ENCODE measurements around the gene ACSF2. TPM values are rescaled to one million over a fixed set of nuclear protein-coding genes. Genes with fewer than 3 reads are reported as not detected.

ACSF2 gene, protein sequence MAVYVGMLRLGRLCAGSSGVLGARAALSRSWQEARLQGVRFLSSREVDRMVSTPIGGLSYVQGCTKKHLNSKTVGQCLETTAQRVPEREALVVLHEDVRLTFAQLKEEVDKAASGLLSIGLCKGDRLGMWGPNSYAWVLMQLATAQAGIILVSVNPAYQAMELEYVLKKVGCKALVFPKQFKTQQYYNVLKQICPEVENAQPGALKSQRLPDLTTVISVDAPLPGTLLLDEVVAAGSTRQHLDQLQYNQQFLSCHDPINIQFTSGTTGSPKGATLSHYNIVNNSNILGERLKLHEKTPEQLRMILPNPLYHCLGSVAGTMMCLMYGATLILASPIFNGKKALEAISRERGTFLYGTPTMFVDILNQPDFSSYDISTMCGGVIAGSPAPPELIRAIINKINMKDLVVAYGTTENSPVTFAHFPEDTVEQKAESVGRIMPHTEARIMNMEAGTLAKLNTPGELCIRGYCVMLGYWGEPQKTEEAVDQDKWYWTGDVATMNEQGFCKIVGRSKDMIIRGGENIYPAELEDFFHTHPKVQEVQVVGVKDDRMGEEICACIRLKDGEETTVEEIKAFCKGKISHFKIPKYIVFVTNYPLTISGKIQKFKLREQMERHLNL
- 63.5 and 67.7 TPM in 2 replicates for total RNA-seq (2014; rRNA removed; shearing (Covaris generic); ENCODE audit: low replicate concordance)

- peak; percentile 90 for DNase-seq
- peak within 1 kb of the TSS; percentile 83 for H3K9ac ChIP-seq (ENCODE audit: low read length)
These were observed at the start of gene ACSF2 for GRCh38 chr17:50425682-50426471. TSS of gene ACSF2 (plus strand) at chr17:50426218. CDS start at chr17:50426262, 44 bp downstream.

DNA sequence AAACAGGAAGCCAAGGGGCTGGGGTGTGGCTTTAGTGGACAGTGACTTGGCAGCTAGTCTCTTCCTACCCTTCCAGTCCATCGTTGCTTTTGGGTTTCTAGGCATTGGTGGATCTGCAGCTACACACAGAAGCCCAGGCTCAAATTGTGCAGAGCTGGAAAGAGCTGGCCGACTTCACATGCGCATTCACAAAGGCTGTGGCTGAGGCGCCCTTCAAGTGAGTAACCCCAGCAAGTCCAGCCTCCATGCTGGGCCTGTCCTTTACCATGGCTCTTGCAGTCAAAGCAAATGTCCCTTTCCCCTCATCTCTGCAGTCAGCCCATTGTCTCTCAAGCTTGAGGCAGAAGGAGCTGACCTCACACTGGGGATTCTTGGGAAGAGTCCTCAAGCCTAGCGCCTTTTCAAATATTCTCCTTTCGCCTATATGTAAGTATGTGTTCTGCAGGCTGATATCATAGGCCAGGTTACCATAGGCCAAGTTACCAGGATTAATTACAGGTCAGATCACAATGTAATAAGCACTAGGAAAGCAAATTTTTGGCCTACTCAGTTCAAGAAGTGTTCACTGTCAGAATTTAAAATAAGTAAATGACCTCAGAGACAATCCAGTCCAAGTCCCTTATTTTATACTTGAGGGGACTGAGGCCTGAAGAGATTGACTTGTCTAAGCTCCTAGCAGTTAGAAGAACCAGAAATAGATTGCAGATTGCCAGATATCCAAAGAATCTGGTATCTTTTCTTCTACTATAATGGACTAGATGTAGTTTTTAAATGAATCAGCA is 46.5 kb upstream of the ACSF2 start:
- DNase-seq = no peak
- H3K9me2 ChIP-seq (replicated peaks; ENCODE audit: insufficient read depth, low read length) = no peaks in the 10 kb centered on the region
- no peak overlapping the region for H3K4me3 ChIP-seq (ENCODE audit: low read length)
- peaks cover 39% of the 10 kb centered on the region; the same call in 1 of the 2 replicates for H3K36me3 ChIP-seq (ENCODE audit: insufficient read depth, low read length)
- no peaks in the 10 kb centered on the region for H4K20me1 ChIP-seq (ENCODE audit: insufficient read depth, low read depth, low read length)
- no peaks in the 10 kb centered on the region for H3K27me3 ChIP-seq (ENCODE audit: low read length)
- no peak overlapping the region for H3K4me2 ChIP-seq (ENCODE audit: low read depth, low read length, poor library complexity, severe bottlenecking)
- H3K9ac ChIP-seq (ENCODE audit: low read length) = no peak overlapping the region
- no peaks in the 10 kb centered on the region for H3K9me3 ChIP-seq (ENCODE audit: low read length)
- no peak overlapping the region for H3K27ac ChIP-seq (ENCODE audit: low read length)
- no peaks in the 10 kb centered on the region for H3K79me2 ChIP-seq (ENCODE audit: low read length)
- no peaks in the 10 kb centered on the region for H3K4me1 ChIP-seq (ENCODE audit: low read length)
- H2AFZ ChIP-seq (ENCODE audit: low read length) = no peak overlapping the region

More at GRCh38 chr17:50425682-50426471, at the start of gene ACSF2:
- H3K9me2 ChIP-seq (replicated peaks; ENCODE audit: insufficient read depth, low read length) = no peaks in the 10 kb centered on the region
- H3K4me1 ChIP-seq (ENCODE audit: low read length) = peaks cover 56% of the 10 kb centered on the region
- H3K4me2 ChIP-seq (ENCODE audit: low read depth, low read length, poor library complexity, severe bottlenecking) = peak within 1 kb of the TSS; percentile 75
- H3K79me2 ChIP-seq (ENCODE audit: low read length) = peaks cover 31% of the 10 kb centered on the region
- H3K4me3 ChIP-seq (ENCODE audit: low read length) = peak within 1 kb of the TSS; percentile 86
- no peaks in the 10 kb centered on the region for H3K9me3 ChIP-seq (ENCODE audit: low read length)
- H3K36me3 ChIP-seq (ENCODE audit: insufficient read depth, low read length) = no peaks in the 10 kb centered on the region
- no peaks in the 10 kb centered on the region for H4K20me1 ChIP-seq (ENCODE audit: insufficient read depth, low read depth, low read length)
- H3K27ac ChIP-seq (ENCODE audit: low read length) = peak within 1 kb of the TSS; percentile 66
- no peaks in the 10 kb centered on the region for H3K27me3 ChIP-seq (ENCODE audit: low read length)
- H2AFZ ChIP-seq (ENCODE audit: low read length) = peak within 1 kb of the TSS; percentile 79; the same call in 1 of the 2 replicates

DNA sequence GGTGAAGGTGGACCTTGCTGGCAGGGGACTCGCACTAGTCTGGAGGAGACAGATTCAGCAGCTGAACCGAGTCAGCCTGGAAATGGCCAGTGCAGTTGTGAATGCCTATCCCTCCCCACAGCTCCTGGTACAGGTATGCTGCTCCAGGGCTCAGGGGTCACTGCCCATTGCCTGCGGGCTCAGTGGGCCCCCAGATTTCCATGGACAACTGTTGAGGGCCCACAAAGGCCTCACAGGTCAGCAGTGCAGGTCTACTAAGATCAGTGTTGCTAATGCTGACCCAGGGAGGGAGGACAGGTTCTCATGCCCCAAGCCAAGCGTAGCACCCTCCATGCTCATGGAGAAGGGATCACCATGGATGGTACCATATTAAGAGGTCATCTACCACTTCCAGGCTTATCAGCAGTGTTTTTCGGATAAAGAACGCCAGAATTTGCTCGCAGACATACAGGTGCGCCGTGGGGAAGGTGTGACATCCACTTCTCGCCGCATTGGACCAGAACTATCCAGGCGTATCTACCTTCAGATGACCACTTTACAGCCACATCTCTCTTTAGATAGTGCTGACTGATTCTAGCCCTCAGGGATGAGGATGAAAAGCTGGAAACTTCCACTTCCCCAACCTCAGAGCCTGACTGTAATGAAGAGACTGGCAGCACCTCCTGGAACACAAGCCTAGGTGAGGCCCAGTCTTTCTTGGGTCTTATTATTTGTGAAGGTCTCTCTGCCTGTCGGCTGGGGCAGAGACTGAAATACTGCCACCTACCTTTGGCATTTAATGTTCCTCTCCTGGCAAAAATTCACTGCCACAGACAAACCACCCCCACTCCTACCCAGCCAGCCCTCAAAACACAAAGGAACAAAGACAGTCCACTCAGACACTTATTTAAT is 45.4 kb upstream of the ACSF2 start:
- DNase-seq = no peak
- H2AFZ ChIP-seq (ENCODE audit: low read length) = no peak overlapping the region
- no peaks in the 10 kb centered on the region for H3K79me2 ChIP-seq (ENCODE audit: low read length)
- H3K4me1 ChIP-seq (ENCODE audit: low read length) = no peaks in the 10 kb centered on the region
- no peaks in the 10 kb centered on the region for H4K20me1 ChIP-seq (ENCODE audit: insufficient read depth, low read depth, low read length)
- H3K36me3 ChIP-seq (ENCODE audit: insufficient read depth, low read length) = peaks cover 39% of the 10 kb centered on the region; the same call in 1 of the 2 replicates
- H3K4me2 ChIP-seq (ENCODE audit: low read depth, low read length, poor library complexity, severe bottlenecking) = no peak overlapping the region
- H3K9me3 ChIP-seq (ENCODE audit: low read length) = no peaks in the 10 kb centered on the region
- H3K4me3 ChIP-seq (ENCODE audit: low read length) = no peak overlapping the region
- H3K9ac ChIP-seq (ENCODE audit: low read length) = no peak overlapping the region
- H3K9me2 ChIP-seq (replicated peaks; ENCODE audit: insufficient read depth, low read length) = no peaks in the 10 kb centered on the region
- no peaks in the 10 kb centered on the region for H3K27me3 ChIP-seq (ENCODE audit: low read length)
- H3K27ac ChIP-seq (ENCODE audit: low read length) = no peak overlapping the region

DNA sequence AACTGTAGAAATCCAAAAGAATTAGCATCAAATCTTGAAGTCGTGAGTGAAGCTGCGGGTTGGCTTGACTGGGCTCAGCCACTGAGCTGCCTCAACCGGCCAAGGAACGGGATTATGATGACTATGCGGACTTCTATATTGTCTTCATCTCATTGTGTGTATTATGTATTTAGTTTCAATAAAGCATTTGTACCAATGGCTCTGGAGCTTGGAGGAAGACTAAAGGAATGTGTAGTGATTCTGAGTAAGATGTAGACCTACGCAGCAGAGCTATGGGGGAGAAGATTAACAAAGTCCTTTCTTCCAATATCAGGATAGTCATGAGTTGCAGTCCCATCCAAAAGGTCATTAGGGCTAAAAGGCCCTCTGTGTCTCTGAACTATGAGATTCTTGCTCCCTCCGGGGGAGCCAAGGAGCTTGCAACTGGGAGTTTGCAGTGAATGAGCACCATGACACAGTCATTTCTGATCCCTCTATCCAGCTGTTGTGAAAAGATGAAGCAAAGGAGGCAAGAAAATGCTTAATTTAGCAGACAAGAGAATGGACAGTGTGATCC is 44.7 kb upstream of the ACSF2 start:
- no peak overlapping the region for H3K9ac ChIP-seq (ENCODE audit: low read length)
- H3K4me3 ChIP-seq (ENCODE audit: low read length) = no peak overlapping the region
- H3K4me2 ChIP-seq (ENCODE audit: low read depth, low read length, poor library complexity, severe bottlenecking) = no peak overlapping the region
- no peaks in the 10 kb centered on the region for H4K20me1 ChIP-seq (ENCODE audit: insufficient read depth, low read depth, low read length)
- H3K27ac ChIP-seq (ENCODE audit: low read length) = no peak overlapping the region
- no peak overlapping the region for H2AFZ ChIP-seq (ENCODE audit: low read length)
- no peaks in the 10 kb centered on the region for H3K4me1 ChIP-seq (ENCODE audit: low read length)
- H3K27me3 ChIP-seq (ENCODE audit: low read length) = no peaks in the 10 kb centered on the region
- no peak for DNase-seq
- H3K9me3 ChIP-seq (ENCODE audit: low read length) = no peaks in the 10 kb centered on the region
- no peaks in the 10 kb centered on the region for H3K9me2 ChIP-seq (replicated peaks; ENCODE audit: insufficient read depth, low read length)
- H3K36me3 ChIP-seq (ENCODE audit: insufficient read depth, low read length) = peaks cover 42% of the 10 kb centered on the region; the same call in 1 of the 2 replicates
- no peaks in the 10 kb centered on the region for H3K79me2 ChIP-seq (ENCODE audit: low read length)

DNA sequence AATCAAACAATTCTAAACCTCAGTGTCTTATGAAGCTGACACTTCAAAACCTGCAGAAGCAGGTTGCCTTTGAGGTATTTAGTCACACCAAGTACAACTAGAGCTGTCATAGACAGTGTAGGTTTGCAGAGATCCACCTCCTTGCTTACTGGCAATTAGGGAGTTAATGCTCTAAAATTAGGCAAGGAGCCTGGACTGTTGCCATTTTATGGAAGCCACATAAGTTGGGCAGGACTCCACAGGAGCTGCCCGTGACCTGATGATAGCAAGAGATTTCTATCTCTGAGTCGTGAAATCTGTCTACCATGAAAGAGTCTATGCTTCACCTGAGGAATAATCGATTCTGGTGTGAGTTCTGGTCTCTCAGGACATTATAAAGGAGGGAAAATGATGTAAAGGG is 44.1 kb upstream of the ACSF2 start:
- H2AFZ ChIP-seq (ENCODE audit: low read length) = no peak overlapping the region
- no peaks in the 10 kb centered on the region for H3K27me3 ChIP-seq (ENCODE audit: low read length)
- DNase-seq = no peak
- no peaks in the 10 kb centered on the region for H3K79me2 ChIP-seq (ENCODE audit: low read length)
- no peak overlapping the region for H3K4me2 ChIP-seq (ENCODE audit: low read depth, low read length, poor library complexity, severe bottlenecking)
- H3K9me3 ChIP-seq (ENCODE audit: low read length) = no peaks in the 10 kb centered on the region
- H3K36me3 ChIP-seq (ENCODE audit: insufficient read depth, low read length) = peaks cover 46% of the 10 kb centered on the region
- no peaks in the 10 kb centered on the region for H4K20me1 ChIP-seq (ENCODE audit: insufficient read depth, low read depth, low read length)
- no peak overlapping the region for H3K27ac ChIP-seq (ENCODE audit: low read length)
- no peaks in the 10 kb centered on the region for H3K4me1 ChIP-seq (ENCODE audit: low read length)
- H3K4me3 ChIP-seq (ENCODE audit: low read length) = no peak overlapping the region
- no peaks in the 10 kb centered on the region for H3K9me2 ChIP-seq (replicated peaks; ENCODE audit: insufficient read depth, low read length)
- H3K9ac ChIP-seq (ENCODE audit: low read length) = no peak overlapping the region

- H3K27me3 ChIP-seq (ENCODE audit: low read length) = no peaks in the 10 kb centered on the region
- no peak overlapping the region for H2AFZ ChIP-seq (ENCODE audit: low read length)
- no peak for DNase-seq
- H3K4me3 ChIP-seq (ENCODE audit: low read length) = no peak overlapping the region
- H4K20me1 ChIP-seq (ENCODE audit: insufficient read depth, low read depth, low read length) = no peaks in the 10 kb centered on the region
- no peaks in the 10 kb centered on the region for H3K9me3 ChIP-seq (ENCODE audit: low read length)
- H3K4me2 ChIP-seq (ENCODE audit: low read depth, low read length, poor library complexity, severe bottlenecking) = no peak overlapping the region
- no peaks in the 10 kb centered on the region for H3K9me2 ChIP-seq (replicated peaks; ENCODE audit: insufficient read depth, low read length)
- peaks cover 51% of the 10 kb centered on the region for H3K36me3 ChIP-seq (ENCODE audit: insufficient read depth, low read length)
- no peaks in the 10 kb centered on the region for H3K4me1 ChIP-seq (ENCODE audit: low read length)
- H3K9ac ChIP-seq (ENCODE audit: low read length) = no peak overlapping the region
- no peak overlapping the region for H3K27ac ChIP-seq (ENCODE audit: low read length)
- H3K79me2 ChIP-seq (ENCODE audit: low read length) = no peaks in the 10 kb centered on the region
These were observed 43.1 kb upstream of the ACSF2 start for GRCh38 chr17:50382931-50383330.

GRCh38 chr17:50386510-50386909 is 39.5 kb upstream of the ACSF2 start:
- peaks cover 7% of the 10 kb centered on the region for H3K4me1 ChIP-seq (ENCODE audit: low read length)
- H2AFZ ChIP-seq (ENCODE audit: low read length) = no peak overlapping the region
- H3K4me3 ChIP-seq (ENCODE audit: low read length) = no peak overlapping the region
- H4K20me1 ChIP-seq (ENCODE audit: insufficient read depth, low read depth, low read length) = no peaks in the 10 kb centered on the region
- no peak for DNase-seq
- no peaks in the 10 kb centered on the region for H3K9me2 ChIP-seq (replicated peaks; ENCODE audit: insufficient read depth, low read length)
- H3K27ac ChIP-seq (ENCODE audit: low read length) = no peak overlapping the region
- peaks cover 8% of the 10 kb centered on the region; the same call in 1 of the 2 replicates for H3K79me2 ChIP-seq (ENCODE audit: low read length)
- no peaks in the 10 kb centered on the region for H3K9me3 ChIP-seq (ENCODE audit: low read length)
- no peak overlapping the region for H3K4me2 ChIP-seq (ENCODE audit: low read depth, low read length, poor library complexity, severe bottlenecking)
- peaks cover 60% of the 10 kb centered on the region for H3K36me3 ChIP-seq (ENCODE audit: insufficient read depth, low read length)
- no peak overlapping the region for H3K9ac ChIP-seq (ENCODE audit: low read length)
- no peaks in the 10 kb centered on the region for H3K27me3 ChIP-seq (ENCODE audit: low read length)

Data from Karpas-422 (cell line).